ENCODE data around the gene MED27.

GRCh38 chr9:131987232-131987631 is 92.4 kb downstream of the MED27 start:
- TF ChIP-seq, protein P1, sequence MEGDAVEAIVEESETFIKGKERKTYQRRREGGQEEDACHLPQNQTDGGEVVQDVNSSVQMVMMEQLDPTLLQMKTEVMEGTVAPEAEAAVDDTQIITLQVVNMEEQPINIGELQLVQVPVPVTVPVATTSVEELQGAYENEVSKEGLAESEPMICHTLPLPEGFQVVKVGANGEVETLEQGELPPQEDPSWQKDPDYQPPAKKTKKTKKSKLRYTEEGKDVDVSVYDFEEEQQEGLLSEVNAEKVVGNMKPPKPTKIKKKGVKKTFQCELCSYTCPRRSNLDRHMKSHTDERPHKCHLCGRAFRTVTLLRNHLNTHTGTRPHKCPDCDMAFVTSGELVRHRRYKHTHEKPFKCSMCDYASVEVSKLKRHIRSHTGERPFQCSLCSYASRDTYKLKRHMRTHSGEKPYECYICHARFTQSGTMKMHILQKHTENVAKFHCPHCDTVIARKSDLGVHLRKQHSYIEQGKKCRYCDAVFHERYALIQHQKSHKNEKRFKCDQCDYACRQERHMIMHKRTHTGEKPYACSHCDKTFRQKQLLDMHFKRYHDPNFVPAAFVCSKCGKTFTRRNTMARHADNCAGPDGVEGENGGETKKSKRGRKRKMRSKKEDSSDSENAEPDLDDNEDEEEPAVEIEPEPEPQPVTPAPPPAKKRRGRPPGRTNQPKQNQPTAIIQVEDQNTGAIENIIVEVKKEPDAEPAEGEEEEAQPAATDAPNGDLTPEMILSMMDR (IDR thresholded peaks at IDR 0.05): no peak
- TF ChIP-seq EP300 (IDR thresholded peaks at IDR 0.05): no peak
